ENCODE results near the gene HECTD4. TPM values are rescaled to one million over a fixed set of nuclear protein-coding genes. Genes with fewer than 3 reads are reported as not detected.

Gene HECTD4
- total RNA-seq, 1 donor from 2014 or later, result 10.4 TPM

GRCh38 chr12:112322441-112322840, 59.8 kb downstream of the HECTD4 start:
- no peak for DNase-seq (ENCODE audit: low read depth)
- TF ChIP-seq, protein P1, sequence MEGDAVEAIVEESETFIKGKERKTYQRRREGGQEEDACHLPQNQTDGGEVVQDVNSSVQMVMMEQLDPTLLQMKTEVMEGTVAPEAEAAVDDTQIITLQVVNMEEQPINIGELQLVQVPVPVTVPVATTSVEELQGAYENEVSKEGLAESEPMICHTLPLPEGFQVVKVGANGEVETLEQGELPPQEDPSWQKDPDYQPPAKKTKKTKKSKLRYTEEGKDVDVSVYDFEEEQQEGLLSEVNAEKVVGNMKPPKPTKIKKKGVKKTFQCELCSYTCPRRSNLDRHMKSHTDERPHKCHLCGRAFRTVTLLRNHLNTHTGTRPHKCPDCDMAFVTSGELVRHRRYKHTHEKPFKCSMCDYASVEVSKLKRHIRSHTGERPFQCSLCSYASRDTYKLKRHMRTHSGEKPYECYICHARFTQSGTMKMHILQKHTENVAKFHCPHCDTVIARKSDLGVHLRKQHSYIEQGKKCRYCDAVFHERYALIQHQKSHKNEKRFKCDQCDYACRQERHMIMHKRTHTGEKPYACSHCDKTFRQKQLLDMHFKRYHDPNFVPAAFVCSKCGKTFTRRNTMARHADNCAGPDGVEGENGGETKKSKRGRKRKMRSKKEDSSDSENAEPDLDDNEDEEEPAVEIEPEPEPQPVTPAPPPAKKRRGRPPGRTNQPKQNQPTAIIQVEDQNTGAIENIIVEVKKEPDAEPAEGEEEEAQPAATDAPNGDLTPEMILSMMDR (conservative IDR thresholded peaks at IDR 0.05; ENCODE audit: low read depth, low read length), result no peak
- H3K4me3 ChIP-seq (ENCODE audit: low read depth, low read length), result no peak overlapping the region

- TF ChIP-seq, protein P1 (conservative IDR thresholded peaks at IDR 0.05; ENCODE audit: low read depth, low read length), result no peak
- DNase-seq (ENCODE audit: low read depth), result no peak
- no peak overlapping the region for H3K4me3 ChIP-seq (ENCODE audit: low read depth, low read length)
These were observed 61.0 kb downstream of the HECTD4 start for GRCh38 chr12:112321245-112321644.

GRCh38 chr12:112319395-112319794, 62.8 kb downstream of the HECTD4 start:
- TF ChIP-seq, protein P1 (conservative IDR thresholded peaks at IDR 0.05; ENCODE audit: low read depth, low read length), result no peak
- H3K4me3 ChIP-seq (ENCODE audit: low read depth, low read length), result no peak overlapping the region
- no peak for DNase-seq (ENCODE audit: low read depth)

GRCh38 chr12:112317481-112317880, 64.8 kb downstream of the HECTD4 start:
- TF ChIP-seq, protein P1 (conservative IDR thresholded peaks at IDR 0.05; ENCODE audit: low read depth, low read length), result no peak
- peak; percentile 60 for DNase-seq (ENCODE audit: low read depth)
- H3K4me3 ChIP-seq (ENCODE audit: low read depth, low read length), result no peak overlapping the region

GRCh38 chr12:112314981-112315380, 67.2 kb downstream of the HECTD4 start:
- DNase-seq (ENCODE audit: low read depth), result no peak
- H3K4me3 ChIP-seq (ENCODE audit: low read depth, low read length), result no peak overlapping the region
- TF ChIP-seq, protein P1 (conservative IDR thresholded peaks at IDR 0.05; ENCODE audit: low read depth, low read length), result no peak

DNA sequence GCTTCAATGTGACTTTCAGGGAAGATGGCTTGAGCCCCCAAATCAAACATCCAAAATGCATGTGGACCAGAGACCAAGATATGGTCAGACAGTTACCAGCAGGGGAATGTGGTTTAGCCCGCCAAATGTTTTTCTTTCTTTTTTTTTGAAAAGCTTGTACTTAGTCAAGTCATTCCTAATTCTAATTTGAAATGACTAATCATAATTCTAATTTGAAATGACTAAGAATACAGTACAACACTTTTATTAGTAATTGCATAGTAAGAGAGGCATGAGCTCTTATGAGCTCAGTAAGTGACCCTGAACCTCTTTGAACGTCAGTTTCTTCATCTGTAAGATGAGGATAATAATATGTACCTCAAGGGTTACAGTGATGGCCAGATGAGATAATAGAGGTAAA, 72.4 kb downstream of the HECTD4 start:
- H3K4me3 ChIP-seq (ENCODE audit: low read depth, low read length), result no peak overlapping the region
- no peak for DNase-seq (ENCODE audit: low read depth)
- TF ChIP-seq, protein P1 (conservative IDR thresholded peaks at IDR 0.05; ENCODE audit: low read depth, low read length), result no peak

GRCh38 chr12:112308652-112309051, 73.6 kb downstream of the HECTD4 start:
- no peak overlapping the region for H3K4me3 ChIP-seq (ENCODE audit: low read depth, low read length)
- DNase-seq (ENCODE audit: low read depth), result no peak
- TF ChIP-seq, protein P1 (conservative IDR thresholded peaks at IDR 0.05; ENCODE audit: low read depth, low read length), result no peak

Measured in epithelial cell of proximal tubule (primary cell).